ENCODE data around the gene SLC10A1.

SLC10A1 gene

GRCh38 chr14:69784942-69785341 is 12.1 kb downstream of the SLC10A1 start:
- no peak for DNase-seq (ENCODE audit: low read depth)
- no peak overlapping the region for H3K4me3 ChIP-seq (replicated peaks; ENCODE audit: low read depth, low read length)
- TF ChIP-seq CTCF (IDR thresholded peaks at IDR 0.05; ENCODE audit: low read length, missing control alignments) = no peak

- no peak for TF ChIP-seq CTCF (IDR thresholded peaks at IDR 0.05; ENCODE audit: low read length, missing control alignments)
- no peak overlapping the region for H3K4me3 ChIP-seq (replicated peaks; ENCODE audit: low read depth, low read length)
- no peak for DNase-seq (ENCODE audit: low read depth)
Measured at GRCh38 chr14:69780952-69781351, 16.1 kb downstream of the SLC10A1 start.

- no peak for DNase-seq (ENCODE audit: low read depth)
- no peak for TF ChIP-seq CTCF (IDR thresholded peaks at IDR 0.05; ENCODE audit: low read length, missing control alignments)
- H3K4me3 ChIP-seq (replicated peaks; ENCODE audit: low read depth, low read length) = no peak overlapping the region
Measured at GRCh38 chr14:69780092-69780491, 16.9 kb downstream of the SLC10A1 start.

- DNase-seq (ENCODE audit: low read depth) = no peak
- H3K4me3 ChIP-seq (replicated peaks; ENCODE audit: low read depth, low read length) = no peak overlapping the region
- no peak for TF ChIP-seq CTCF (IDR thresholded peaks at IDR 0.05; ENCODE audit: low read length, missing control alignments)
Measured at GRCh38 chr14:69779088-69779487, 18.0 kb downstream of the SLC10A1 start.

GRCh38 chr14:69776875-69777453 is 20.1 kb downstream of the SLC10A1 start:
- no peak for DNase-seq (ENCODE audit: low read depth)
- no peak overlapping the region for H3K4me3 ChIP-seq (replicated peaks; ENCODE audit: low read depth, low read length)
- TF ChIP-seq CTCF (IDR thresholded peaks at IDR 0.05; ENCODE audit: low read length, missing control alignments) = no peak

GRCh38 chr14:69775012-69775411 is 22.0 kb downstream of the SLC10A1 start:
- no peak overlapping the region for H3K4me3 ChIP-seq (replicated peaks; ENCODE audit: low read depth, low read length)
- DNase-seq (ENCODE audit: low read depth) = no peak
- no peak for TF ChIP-seq CTCF (IDR thresholded peaks at IDR 0.05; ENCODE audit: low read length, missing control alignments)

GRCh38 chr14:69773571-69774276 is 23.3 kb downstream of the SLC10A1 start:
- no peak for DNase-seq (ENCODE audit: low read depth)
- no peak for TF ChIP-seq CTCF (IDR thresholded peaks at IDR 0.05; ENCODE audit: low read length, missing control alignments)
- H3K4me3 ChIP-seq (replicated peaks; ENCODE audit: low read depth, low read length) = no peak overlapping the region

Data from fibroblast of pulmonary artery (primary cell).